BLaER1 treated with 17β-estradiol and CSF1 and Interleukin-3, amounts not matched to agents 10 nM and 100 nM (cell line): Measurements from ENCODE around the gene UNC45A.

Experiments used
- H3K27ac ChIP-seq, 11 experiments: shearing (Covaris generic); formaldehyde crosslinking; 2 replicates each; pipeline ENCODE4 v1.8.1; 2022
- H3K27me3 ChIP-seq, 11 experiments: shearing (Covaris generic); formaldehyde crosslinking; 2 replicates each; pipeline ENCODE4 v1.8.1; 2022
- H3K36me3 ChIP-seq, 11 experiments: shearing (Covaris generic); formaldehyde crosslinking; 2 replicates each; pipeline ENCODE4 v1.8.1; 2022
- H3K4me1 ChIP-seq, 10 experiments: shearing (Covaris generic); formaldehyde crosslinking; 2 replicates each; pipeline ENCODE4 v1.8.1; 2022
- H3K4me2 ChIP-seq, 11 experiments: shearing (Covaris generic); formaldehyde crosslinking; 2 replicates each; pipeline ENCODE4 v1.8.1; 2022
- H3K4me3 ChIP-seq, 10 experiments: shearing (Covaris generic); formaldehyde crosslinking; 2 replicates each; pipeline ENCODE4 v1.8.1; 2022
- H3K9ac ChIP-seq, 11 experiments: shearing (Covaris generic); formaldehyde crosslinking; 2 replicates each; pipeline ENCODE4 v1.8.1; 2022
- H3K9me3 ChIP-seq, 11 experiments: shearing (Covaris generic); formaldehyde crosslinking; replicated peaks in 1 of 11; 2 replicates each; pipeline ENCODE4 v1.8.1; 2022
- H4K20me1 ChIP-seq, 11 experiments: shearing (Covaris generic); formaldehyde crosslinking; 2 replicates each; pipeline ENCODE4 v1.8.1; 2022
- Cebpa-rat ChIP-seq, 11 experiments: shearing (Covaris generic); IDR thresholded peaks; 2 replicates each; pipeline ENCODE4 v1.8.1; 2022

Gene UNC45A

GRCh38 chr15:90986790-90987507, 51.9 kb downstream of the UNC45A start:
- H3K27me3 ChIP-seq = no peaks in the 10 kb centered on the region
- peaks cover 0 to 61% (median 24%) of the 10 kb centered on the region in 11 experiments; a peak in 15 of 22 replicates for H4K20me1 ChIP-seq
- H3K27ac ChIP-seq = no peak overlapping the region; a peak in 1 of 22 replicates
- peak overlapping the region; percentile 54 to 84 (median 71) for H3K4me2 ChIP-seq
- H3K4me3 ChIP-seq = peak overlapping the region in 1 of 10 experiments; percentile 8; a peak in 1 of 20 replicates
- H3K36me3 ChIP-seq = peaks cover 0 to 43% (median 30%) of the 10 kb centered on the region in 11 experiments; a peak in 18 of 22 replicates
- peak overlapping the region in 6 of 11 experiments; percentile 8 to 29 (median 26); a peak in 2 of 22 replicates for H3K9ac ChIP-seq
- no peaks in the 10 kb centered on the region for H3K9me3 ChIP-seq
- peaks cover 50 to 79% (median 58%) of the 10 kb centered on the region in 10 experiments for H3K4me1 ChIP-seq
- TF ChIP-seq Cebpa-rat (IDR thresholded peaks at IDR 0.05) = no peak

- Histone ChIP-seq H3K27ac (peak overlapping the region in 3 of 11 experiments; percentile 26 to 59 (median 53); a peak in 4 of 22 replicates), H3K4me2 (peak overlapping the region; percentile 61 to 84 (median 74); a peak in 18 of 22 replicates), H3K9ac (peak overlapping the region in 2 of 11 experiments; percentile 26 to 39; a peak in 4 of 22 replicates)
Observed at GRCh38 chr15:90987561-90988141, 52.6 kb downstream of the UNC45A start.

DNA sequence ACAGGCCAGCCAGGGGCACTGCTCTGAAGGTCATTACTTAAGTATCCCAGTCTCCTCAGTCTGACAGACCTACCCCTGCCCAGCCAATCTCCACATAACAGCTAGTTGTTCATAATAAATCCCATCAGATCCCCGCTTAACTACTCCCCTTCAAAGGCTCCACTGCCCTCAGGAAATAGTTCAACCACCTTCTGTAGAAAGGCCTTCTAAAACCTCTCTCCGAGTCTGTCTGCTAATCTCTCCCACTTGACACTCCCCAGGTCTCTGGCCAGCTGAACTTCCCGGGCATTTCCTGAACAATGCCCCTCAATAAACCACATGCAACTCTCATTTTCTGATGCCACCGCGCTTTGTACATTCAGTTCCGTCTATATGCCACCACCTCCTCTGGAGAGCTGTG, 53.2 kb downstream of the UNC45A start:
- no peak for TF ChIP-seq Cebpa-rat (IDR thresholded peaks at IDR 0.05)
- peak overlapping the region in 10 of 11 experiments; percentile 1 to 59 (median 32); a peak in 12 of 22 replicates for H3K27ac ChIP-seq
- H3K9ac ChIP-seq = peak overlapping the region in 9 of 11 experiments; percentile 10 to 51 (median 31); a peak in 13 of 22 replicates
- H3K4me2 ChIP-seq = peak overlapping the region; percentile 61 to 84 (median 74)
- peaks cover 52 to 77% (median 57%) of the 10 kb centered on the region in 10 experiments for H3K4me1 ChIP-seq
- peaks cover 0 to 30% (median 16%) of the 10 kb centered on the region in 11 experiments; a peak in 18 of 22 replicates for H3K36me3 ChIP-seq
- H4K20me1 ChIP-seq = peaks cover 0 to 68% (median 24%) of the 10 kb centered on the region in 11 experiments; a peak in 15 of 22 replicates
- H3K9me3 ChIP-seq = no peaks in the 10 kb centered on the region
- H3K27me3 ChIP-seq = no peaks in the 10 kb centered on the region
- H3K4me3 ChIP-seq = no peak overlapping the region

More at GRCh38 chr15:90987561-90988141, 52.6 kb downstream of the UNC45A start:
- H3K4me1 ChIP-seq = peaks cover 50 to 77% (median 57%) of the 10 kb centered on the region in 10 experiments
- no peak for TF ChIP-seq Cebpa-rat (IDR thresholded peaks at IDR 0.05)
- peaks cover 0 to 36% (median 23%) of the 10 kb centered on the region in 11 experiments; a peak in 18 of 22 replicates for H3K36me3 ChIP-seq
- no peaks in the 10 kb centered on the region for H3K9me3 ChIP-seq
- H3K27me3 ChIP-seq = no peaks in the 10 kb centered on the region
- H4K20me1 ChIP-seq = peaks cover 0 to 66% (median 24%) of the 10 kb centered on the region in 11 experiments; a peak in 15 of 22 replicates
- no peak overlapping the region for H3K4me3 ChIP-seq

GRCh38 chr15:90989040-90989768, 54.1 kb downstream of the UNC45A start:
- peaks cover 49 to 71% (median 57%) of the 10 kb centered on the region in 10 experiments for H3K4me1 ChIP-seq
- H4K20me1 ChIP-seq = peaks cover 0 to 61% (median 24%) of the 10 kb centered on the region in 11 experiments; a peak in 14 of 22 replicates
- no peak for TF ChIP-seq Cebpa-rat (IDR thresholded peaks at IDR 0.05)
- peaks cover 0 to 20% (median 7%) of the 10 kb centered on the region in 11 experiments; a peak in 17 of 22 replicates for H3K36me3 ChIP-seq
- peak overlapping the region; percentile 61 to 84 (median 74) for H3K4me2 ChIP-seq
- H3K27ac ChIP-seq = peak overlapping the region in 3 of 11 experiments; percentile 20 to 53 (median 40); a peak in 3 of 22 replicates
- no peak overlapping the region for H3K4me3 ChIP-seq
- H3K9me3 ChIP-seq = no peaks in the 10 kb centered on the region
- no peak overlapping the region for H3K9ac ChIP-seq
- no peaks in the 10 kb centered on the region for H3K27me3 ChIP-seq

DNA sequence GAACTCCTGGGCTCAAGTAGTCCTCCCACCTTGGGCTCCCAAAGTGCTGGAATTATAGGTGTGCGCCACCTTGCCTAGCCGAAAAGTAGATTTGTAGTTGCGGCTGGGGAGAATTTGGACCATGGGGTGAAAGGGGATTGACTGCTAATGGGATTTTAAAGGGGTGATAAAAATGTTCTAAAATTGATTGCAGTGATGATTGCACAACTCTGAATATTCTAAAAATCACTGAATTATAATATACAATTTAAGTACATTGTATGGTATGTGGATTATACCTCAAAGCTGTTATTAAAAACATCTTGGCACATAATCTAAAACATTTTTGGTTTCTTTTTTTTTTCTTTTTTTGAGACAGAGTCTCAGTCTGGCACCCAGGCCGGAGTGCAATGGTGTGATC, 55.4 kb downstream of the UNC45A start:
- Histone ChIP-seq H3K27ac (no peak overlapping the region), H3K9me3 (no peaks in the 10 kb centered on the region), H3K4me1 (peaks cover 53 to 70% (median 62%) of the 10 kb centered on the region in 10 experiments), H3K9ac (no peak overlapping the region), H3K36me3 (peaks cover 0 to 9% (median 0%) of the 10 kb centered on the region in 11 experiments; a peak in 8 of 22 replicates), H3K27me3 (no peaks in the 10 kb centered on the region), H4K20me1 (peaks cover 0 to 53% (median 24%) of the 10 kb centered on the region in 11 experiments; a peak in 14 of 22 replicates), H3K4me3 (no peak overlapping the region), H3K4me2 (no peak overlapping the region)
- peak in 3 of 11 experiments; percentile 26 to 57 (median 35); a peak in 2 of 22 replicates for TF ChIP-seq Cebpa-rat (IDR thresholded peaks at IDR 0.05)

- H3K27me3 ChIP-seq = no peaks in the 10 kb centered on the region
- peaks cover 0 to 40% (median 23%) of the 10 kb centered on the region in 11 experiments; a peak in 14 of 22 replicates for H4K20me1 ChIP-seq
- H3K4me1 ChIP-seq = peaks cover 51 to 68% (median 61%) of the 10 kb centered on the region in 10 experiments
- H3K36me3 ChIP-seq = peaks cover 0 to 4% (median 0%) of the 10 kb centered on the region in 11 experiments; a peak in 8 of 22 replicates
- H3K9me3 ChIP-seq = no peaks in the 10 kb centered on the region
- H3K27ac ChIP-seq = peak overlapping the region in 1 of 11 experiments; percentile 23; a peak in 2 of 22 replicates
- no peak for TF ChIP-seq Cebpa-rat (IDR thresholded peaks at IDR 0.05)
- H3K4me2 ChIP-seq = peak overlapping the region; percentile 3 to 92 (median 80); a peak in 17 of 22 replicates
- no peak overlapping the region for H3K9ac ChIP-seq
- H3K4me3 ChIP-seq = no peak overlapping the region
Observed at GRCh38 chr15:90991587-90992285, 56.7 kb downstream of the UNC45A start.

GRCh38 chr15:90994059-90994416, 59.0 kb downstream of the UNC45A start:
- Histone ChIP-seq H3K4me1 (peaks cover 28 to 45% (median 38%) of the 10 kb centered on the region in 10 experiments), H3K4me2 (peak overlapping the region; percentile 74 to 92 (median 81); a peak in 21 of 22 replicates), H3K36me3 (peaks cover 20 to 27% (median 23%) of the 10 kb centered on the region in 11 experiments), H4K20me1 (peaks cover 0 to 21% (median 6%) of the 10 kb centered on the region in 11 experiments; a peak in 8 of 22 replicates), H3K9ac (peak overlapping the region; percentile 91 to 99 (median 96)), H3K27me3 (no peaks in the 10 kb centered on the region), H3K27ac (peak overlapping the region; percentile 66 to 98 (median 95)), H3K9me3 (no peaks in the 10 kb centered on the region), H3K4me3 (peak overlapping the region; percentile 85 to 100 (median 95))
- TF ChIP-seq Cebpa-rat (IDR thresholded peaks at IDR 0.05) = no peak
